Activated CD8-positive, alpha-beta memory T cell treated with anti-CD3 and anti-CD28 coated beads, Interleukin-2, amount 50 U/mL, for 1 hour (primary cell): ENCODE data around the gene PLXNA2.

Experiments used
- DNase-seq: peaks from one replicate; pipeline ENCODE4 v3.0.0-alpha.2; 2020; ENCODE audit errors: extremely low read depth

The PLXNA2 gene

DNA sequence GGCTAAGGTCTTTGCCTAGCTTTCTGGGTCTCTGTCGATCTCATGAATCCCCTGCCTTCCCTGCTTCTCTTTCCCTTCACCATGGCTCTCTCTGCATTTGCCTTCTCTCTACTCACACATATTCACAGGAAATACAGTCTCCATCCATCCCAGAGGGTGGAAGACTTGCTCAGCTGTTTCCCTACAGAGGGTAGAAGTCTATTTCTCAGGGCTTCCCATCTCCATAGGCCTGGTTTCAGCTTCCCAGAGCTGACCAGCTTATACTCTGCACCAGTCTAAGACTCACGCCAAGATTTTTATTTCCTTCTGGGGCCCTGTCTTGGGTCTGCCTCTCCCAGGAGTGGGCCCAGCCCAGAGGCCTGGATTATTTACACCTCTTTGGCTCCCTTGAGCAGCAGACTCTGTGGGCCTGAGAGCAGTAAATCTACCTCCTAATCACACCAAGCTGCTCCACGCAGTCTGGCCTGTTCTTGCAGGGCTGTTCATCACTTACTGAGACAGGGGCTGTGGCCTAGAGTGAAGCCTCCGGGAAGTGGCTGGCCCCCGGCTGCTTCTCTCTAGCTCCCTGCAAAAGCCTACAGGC, 102.5 kb downstream of the PLXNA2 start:
- no peak for DNase-seq

DNA sequence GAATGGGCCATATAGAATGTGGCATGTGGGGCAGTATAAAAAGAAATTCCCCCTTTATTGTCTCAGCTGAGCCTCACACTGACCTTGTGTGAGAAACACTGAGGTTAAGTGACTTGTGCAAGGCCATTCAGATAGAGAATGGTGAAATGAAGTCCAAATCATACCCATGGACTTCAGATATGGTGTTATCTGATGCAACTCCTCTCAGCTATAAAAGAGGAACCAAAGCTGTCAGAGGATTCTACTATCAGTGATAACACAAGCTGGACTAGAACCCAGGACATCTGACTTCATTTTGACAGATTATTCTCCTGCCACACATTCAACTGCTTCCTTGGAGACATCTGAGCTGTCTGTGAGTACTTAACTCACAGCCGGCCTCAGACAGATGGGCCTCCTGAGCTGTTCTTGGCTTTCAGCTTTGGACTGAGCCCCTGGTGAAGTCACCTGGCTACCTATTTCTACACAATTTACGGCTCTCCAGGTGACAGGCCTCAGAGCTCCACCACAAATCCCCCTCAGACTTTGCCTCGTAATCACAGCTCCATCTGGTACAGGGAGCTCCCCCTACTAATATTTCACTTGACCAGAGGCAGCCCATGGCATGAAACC, 104.6 kb downstream of the PLXNA2 start:
- DNase-seq = no peak

DNA sequence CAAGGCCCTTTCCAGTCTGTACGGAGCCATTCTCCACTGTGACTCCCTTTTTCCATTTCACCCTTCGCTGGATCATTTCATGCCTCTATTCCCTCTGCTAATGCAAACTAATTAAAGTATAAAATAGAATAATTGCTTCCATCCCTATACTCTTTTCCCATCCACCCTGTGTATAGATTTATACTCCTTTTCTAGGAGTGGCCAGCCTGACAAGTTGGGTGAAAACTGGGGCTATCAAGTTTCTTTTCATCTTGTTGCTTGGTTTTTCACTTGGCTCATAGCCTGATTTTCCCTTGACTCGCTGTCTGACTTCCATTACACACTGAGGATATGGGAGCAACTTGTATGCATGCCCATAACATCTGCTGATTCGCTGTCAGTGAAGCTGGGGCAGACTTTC, 107.0 kb downstream of the PLXNA2 start:
- DNase-seq = no peak

DNA sequence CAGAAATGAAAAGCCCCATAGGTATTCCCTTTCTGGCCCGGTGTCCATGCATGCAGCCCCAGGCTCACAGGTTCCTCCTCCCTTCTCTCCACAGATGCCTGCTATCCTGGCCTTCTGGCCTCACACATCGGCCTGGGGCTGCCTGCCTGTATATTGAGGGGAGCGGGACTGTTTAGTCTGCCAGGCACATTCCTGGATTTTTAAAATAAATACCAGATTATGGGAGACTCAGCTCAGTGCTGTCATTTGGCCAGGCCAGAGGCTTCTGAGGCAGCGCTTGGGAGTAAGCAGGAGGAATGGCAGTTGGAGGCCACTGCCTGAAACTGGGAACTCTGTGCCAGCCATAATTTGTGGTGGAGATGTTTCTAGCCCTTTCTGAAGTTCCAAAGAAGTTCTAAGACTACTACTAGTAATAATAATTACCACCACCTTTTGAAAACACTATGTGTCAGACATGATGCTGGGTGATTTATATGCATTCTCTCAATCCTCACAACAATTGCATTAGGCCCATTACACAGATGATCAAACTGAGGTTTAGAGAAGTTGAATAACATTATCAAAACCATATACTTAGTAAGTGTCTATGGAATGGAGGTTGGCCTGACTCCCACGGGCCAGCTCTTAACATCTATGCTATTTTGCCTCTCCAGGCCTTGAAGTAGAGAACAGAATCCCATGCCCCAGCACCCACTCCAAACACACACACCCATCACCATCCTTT, 107.6 kb downstream of the PLXNA2 start:
- DNase-seq = no peak

DNA sequence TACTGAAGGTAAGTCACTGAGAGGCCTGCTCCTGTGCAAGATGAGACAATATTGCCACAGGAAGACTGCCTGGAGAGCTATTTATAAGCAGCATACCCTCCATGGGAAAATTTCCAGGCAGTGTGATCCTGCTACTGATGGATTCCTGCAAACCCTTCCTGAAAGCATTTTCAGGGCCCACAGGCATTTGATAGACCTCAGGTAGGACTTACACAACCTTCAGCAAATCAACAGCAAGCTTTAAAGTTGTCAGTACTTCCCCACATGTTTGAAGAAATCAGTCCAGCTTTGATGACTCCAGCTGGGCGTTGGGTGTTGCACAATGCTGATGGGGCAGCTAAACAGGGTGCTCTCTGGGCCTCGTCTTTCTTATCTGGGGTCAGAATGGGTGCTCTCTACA, 108.8 kb downstream of the PLXNA2 start:
- DNase-seq = no peak

DNA sequence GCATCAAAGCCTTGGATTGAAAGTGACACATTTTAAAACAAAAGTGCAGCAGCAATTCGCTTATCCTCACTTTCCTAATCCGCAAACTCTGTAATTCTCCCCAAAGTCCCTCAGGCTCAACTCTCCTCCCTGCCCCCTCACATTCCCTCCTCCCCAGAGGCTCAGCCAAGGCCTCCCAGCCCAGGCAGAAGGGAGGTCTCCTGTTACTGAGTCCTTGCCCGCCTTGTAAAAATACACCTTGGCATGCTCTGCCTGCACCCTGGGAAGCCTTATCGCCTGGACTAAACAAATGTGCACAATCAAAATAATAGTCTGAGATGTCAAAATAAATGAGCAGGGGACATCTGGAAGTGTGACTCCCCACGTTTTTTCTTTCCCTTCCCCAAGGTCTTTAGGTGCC, 109.7 kb downstream of the PLXNA2 start:
- DNase-seq = no peak

DNA sequence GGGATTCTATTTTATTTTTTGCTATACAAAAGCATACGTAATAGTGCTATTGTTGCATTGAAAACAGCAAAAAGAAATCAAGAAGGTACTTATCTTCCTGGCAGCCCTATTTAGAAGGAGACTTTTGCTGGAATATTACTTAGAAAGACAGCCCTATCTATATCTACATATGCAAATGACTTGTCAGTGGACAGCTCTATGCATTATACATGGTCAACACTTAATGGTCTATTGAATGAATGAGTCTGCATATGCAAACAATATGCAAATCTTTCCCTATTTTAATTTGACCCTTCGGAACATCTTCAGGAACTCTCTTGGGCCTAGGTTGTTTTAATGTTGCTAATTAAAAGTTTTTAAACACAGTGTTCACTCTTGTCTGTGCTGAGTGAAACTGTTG, 110.8 kb downstream of the PLXNA2 start:
- DNase-seq = no peak

DNA sequence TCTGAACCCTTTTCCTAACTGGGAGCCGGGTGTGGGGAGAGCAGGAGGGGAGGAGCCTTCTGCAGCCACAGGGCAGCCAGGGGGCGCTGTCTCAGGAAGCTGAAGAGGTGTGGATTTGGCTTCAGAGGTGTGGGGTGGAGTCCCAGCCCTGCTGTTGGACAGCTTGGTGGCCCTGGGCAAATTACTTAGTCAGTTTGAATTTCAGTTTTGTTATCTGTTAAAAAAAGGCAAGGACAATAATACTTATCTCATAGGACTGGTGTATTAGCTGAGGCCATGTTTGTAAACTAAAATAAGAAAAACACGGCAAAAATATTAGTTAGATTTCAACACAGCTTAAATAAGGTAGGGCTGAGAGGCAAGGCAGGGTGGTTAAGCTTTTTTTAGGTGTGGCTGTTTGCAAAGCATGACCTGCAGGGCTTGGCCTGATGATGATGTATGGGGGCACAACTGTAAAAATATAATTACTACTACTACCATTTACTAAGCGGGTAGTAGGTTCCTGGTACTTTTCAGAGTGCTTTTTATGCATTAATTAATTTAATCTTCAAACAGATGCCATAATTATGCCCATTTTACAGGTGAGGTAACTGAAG, 111.8 kb downstream of the PLXNA2 start:
- DNase-seq = no peak

DNA sequence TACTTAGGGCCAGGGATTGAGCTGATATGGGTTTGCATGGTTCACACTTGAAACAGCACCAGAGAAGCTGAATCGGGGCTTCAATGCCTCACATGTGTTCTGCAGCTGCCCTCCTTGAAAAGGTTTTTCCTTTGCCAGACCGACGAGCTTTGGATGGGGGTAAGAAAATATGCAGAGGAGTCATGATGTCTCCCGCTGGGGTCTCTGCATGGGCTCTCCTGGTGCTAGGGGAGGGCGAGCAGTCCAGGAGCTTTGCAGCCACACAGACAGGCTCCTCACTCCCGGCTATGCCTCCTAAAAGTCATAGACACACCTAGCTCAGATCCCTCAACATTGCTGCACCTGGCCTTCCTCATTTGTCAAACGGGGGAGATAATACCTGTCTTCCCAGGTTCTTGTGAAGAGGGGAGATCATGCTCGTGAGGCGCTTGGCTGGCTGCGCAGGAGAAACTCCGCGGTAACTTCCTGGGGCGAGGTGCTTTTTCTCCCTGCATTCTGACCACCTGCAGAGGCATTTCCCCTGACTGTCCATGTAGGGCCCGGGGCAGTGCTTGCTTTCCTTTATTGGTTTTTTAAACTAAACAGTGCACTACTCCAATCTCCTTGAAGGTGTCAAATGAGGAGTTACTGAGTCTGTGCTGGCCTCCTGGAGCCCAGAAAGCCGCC, 112.4 kb downstream of the PLXNA2 start:
- DNase-seq = no peak

DNA sequence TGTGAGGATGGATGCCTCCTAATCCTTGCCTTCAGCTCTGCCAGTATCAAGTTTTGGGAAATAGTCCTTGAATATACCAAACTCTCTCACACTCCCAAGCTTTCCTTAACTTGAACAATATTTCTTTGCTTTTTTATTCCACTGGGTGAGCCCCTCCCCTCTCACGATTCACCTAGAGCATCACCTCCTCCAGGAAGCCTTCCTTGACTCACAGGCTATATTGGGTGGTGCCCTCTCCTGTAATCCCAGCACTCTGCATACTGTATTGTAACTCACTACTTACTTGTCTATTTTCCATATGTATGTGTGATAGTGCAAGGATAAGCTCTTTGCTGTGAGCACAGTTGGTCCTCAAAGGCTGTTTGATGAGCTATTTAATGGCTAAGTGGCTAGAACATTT, 114.7 kb downstream of the PLXNA2 start:
- DNase-seq = no peak

DNA sequence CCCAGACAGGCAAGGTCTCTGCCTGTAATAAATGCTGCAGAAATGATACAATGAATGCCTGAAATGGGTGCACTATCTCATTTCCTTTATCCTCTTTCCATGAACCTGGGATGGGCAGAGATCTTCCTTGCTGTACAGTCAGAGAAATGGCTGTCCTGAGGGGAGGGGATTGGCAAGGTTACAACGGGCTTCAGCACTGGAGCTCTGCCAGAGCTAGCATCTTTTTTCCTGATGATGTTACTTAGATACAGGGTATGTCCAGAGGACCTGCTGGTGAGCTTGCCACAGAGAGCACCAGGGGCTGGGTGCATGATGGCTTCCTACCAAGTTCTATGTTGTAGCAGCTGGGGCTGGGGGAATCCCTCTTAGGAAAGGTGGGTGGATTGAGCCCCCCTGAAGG, 115.1 kb downstream of the PLXNA2 start:
- DNase-seq = no peak

DNA sequence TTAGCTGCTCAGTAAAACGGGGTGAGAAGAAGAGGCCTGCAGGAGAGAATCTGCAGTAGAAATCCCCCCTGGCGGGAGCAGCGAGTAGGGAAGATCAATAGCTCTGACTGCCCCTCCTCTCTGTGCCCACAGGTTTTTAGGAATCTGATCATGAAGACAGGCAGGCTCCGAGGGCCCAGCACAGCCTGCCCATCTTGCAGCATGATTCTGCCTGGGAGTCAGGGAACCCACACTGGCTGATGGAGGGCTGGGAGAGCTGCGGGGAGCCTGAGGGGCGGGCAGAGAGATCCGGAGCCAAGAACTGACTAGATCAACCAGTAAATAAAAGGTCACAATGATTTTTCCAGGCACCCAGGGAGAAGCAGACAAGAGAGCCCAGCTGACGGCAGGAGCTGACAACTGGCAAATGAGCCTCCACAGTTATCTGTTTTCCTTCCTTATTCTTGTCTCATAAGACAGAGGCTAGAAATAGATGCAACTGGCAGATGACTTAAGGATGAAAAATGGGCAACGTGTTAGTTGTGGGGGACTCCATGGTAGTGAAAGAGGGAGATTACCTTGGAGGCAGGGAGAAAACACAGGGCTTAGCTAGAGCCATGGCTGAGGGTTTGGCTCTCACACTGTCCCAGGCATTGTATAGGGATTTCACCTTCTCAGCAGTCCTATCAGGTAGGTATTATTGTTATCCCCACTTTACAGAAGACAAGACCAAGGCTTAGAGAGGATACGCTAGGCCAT, 116.2 kb downstream of the PLXNA2 start:
- no peak for DNase-seq

DNA sequence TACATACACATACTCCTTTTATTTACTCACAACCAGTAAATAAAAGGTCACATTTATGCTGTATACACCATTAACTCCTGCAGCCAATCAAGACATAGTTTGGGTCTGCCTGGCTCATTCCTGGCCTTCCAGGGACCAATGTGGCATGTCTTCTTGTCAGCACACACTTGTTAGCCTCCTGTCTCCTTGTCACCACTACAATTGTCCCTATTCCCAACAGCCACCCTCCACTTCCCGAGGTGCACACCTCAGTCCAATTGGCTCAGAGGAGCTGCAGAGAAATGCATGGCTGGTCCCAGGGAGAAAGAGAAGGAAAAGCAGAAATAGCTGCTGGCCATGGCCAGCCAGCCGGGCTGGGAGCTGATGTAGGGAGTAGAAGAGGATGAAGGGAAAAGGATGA, 116.9 kb downstream of the PLXNA2 start:
- DNase-seq = no peak

DNA sequence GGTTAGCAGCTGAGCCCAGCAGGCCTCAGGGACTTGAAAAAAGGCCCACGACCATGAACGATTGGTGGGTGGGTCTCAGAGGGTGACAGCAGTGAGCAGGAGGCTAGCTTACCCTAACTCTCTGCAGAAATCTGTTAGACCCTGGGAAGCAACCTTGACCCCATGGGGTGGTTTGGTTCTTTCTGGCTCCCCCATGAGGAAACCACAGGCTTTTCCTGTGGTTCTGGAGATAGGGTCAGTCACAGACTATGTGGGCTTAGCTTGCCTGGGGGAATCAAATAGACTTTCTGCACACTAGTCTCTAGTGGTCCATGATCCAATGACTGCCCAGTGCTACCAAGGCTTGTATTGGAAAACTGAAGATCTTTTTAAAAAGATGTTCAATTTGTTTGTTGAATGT, 118.1 kb downstream of the PLXNA2 start:
- DNase-seq = no peak

DNA sequence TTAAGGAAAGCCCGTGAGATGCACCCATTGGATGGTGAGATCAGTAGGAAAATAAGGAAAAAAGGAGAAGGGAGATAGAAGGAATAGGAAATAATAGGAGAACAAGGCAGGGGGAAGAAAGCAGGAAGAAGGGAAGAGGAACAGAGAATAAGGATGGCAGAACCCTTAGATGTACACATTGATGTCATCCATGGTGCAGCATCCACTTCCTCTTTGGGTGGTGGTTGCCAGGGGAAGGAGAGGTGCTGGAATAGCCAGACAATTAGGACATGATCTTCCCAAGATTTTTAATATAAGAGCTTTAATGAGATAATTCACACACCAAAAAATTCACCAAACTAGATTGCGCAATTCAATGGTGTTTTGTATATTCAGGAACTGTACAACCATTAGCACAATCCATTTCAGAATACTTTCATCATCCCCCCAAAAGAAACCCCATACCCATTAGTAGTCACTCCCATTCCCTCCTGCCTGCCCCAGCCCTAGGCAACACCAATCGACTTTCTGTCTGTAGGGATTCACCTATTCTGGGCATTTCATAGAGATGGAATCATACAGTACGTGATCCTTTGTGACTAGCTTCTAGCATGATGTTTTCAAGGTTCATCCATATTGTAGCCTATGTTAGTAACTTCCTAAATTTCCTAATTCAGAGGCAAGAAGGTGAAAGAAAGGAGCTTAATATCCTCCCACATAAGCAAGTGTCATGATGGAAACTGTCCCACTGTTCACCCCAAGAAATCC, 121.4 kb downstream of the PLXNA2 start:
- DNase-seq = no peak

DNA sequence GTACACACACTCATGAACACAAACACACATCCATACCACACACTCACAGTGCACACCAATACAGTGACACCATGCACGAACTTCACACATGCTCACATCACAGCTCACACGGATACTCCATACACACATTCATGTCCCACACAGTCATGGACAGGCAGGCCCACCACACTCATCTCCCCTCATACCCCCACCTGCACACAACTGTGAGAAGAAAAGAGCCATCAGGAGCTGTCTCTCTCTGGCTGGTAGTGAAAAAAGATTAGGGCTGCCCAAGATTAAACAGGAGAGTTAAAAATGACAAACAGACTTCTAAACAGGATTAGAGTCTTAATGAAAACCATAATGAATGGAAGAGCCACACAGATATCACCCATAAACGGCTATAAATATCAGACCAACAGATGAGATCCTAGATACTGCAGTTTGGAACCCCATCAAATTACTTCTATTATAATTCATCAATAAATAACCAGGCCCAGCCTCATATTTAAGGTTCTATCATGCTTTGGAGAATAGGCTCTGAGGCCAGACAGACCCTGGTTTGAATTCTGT, 122.3 kb downstream of the PLXNA2 start:
- DNase-seq = no peak

DNA sequence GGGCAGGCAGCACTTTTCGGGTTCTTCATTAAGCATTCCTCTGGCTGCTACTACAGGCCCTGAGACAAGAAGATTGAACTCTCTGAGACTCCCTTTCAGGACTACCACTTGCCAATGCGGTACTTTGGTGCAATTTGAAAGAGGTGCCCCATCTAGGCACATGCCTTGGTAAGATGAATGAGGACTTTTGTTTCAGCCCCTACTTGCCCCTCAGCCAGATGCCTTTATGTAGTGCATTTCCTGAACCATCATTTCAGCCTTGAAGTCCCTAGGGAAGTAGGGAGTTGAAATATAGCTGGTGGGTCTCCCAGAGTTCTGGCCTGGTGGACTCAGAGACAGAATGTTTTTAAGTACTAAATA, 123.8 kb downstream of the PLXNA2 start:
- DNase-seq = no peak

DNA sequence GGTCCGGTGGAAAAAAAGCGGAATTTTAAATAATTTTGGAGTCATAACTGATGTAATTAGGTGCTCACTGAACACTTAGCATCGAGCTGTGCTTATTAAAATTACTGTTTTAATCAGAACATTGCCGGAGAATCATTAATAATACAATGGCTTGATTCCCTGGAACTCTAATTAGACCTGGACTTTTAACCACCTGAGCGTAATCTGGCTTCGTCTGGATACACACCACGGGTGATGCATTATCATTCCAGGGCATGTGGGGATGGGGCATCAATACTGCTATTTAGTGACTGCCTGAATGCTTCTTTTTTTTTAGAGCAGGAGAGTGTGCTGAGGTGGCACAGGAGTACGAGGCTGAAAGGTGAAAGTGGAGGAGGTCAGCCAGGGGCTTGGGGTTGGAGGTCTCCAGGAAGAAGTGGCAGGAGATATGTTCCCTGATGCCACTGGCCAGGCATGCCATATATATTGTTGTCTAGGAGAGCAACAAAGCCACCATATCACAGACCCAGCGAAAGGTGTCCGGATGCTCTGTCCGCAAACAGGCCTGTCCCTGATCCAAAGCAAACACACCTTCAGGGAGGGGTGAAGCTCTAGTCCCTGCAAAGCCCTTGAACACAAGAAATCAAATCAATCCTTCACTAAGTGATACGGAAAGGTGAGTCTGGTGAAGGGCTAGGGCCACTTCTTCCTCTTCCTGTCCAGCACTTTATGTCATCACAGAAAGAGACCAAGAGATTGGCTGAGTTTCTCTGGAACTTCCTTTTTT, 125.2 kb downstream of the PLXNA2 start:
- DNase-seq = no peak

DNA sequence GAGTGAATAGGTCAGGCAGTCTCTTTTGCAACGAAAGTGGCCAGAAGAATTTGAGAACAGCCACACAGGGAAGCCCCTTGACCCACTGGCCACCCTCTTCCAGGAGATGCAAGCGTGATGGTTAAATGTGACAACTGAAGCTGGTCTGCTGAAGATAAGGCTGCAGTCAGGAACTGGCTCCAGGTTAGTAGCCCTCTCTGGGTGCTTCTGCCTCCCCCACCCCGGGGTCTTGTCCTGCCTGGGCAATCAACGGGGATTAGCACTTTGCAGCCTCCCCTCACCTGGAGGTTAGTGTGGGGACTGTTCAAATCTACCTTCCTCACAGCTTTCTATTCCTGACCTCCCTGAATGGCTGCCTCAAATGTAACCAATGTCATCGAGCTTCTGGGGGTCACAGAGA, 125.9 kb downstream of the PLXNA2 start:
- DNase-seq = no peak

DNA sequence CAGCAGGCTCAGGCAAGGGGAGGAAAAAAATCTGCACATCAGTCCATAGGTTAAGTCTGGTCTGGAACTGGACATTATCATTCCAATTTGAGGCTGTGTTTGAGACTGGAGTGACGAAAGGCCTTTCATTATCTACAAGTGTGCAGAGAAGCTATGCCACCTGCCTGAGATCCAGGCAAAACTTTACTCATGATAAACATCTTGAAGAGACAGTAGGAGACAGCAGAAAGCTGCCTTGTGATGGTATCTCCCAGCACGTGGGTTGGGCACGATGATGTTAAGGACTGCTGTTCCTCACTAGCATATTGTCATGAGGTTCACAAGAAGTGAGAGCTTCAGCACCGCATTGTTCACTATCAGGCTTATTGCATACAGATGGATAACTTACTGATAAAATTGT, 126.4 kb downstream of the PLXNA2 start:
- no peak for DNase-seq
